Ovary (tissue), 9 donors: ENCODE measurements around the gene INO80. TPM values are rescaled to one million over a fixed set of nuclear protein-coding genes. Genes with fewer than 3 reads are reported as not detected.

Source experiments
- DNase-seq, 5 donors: peaks; one replicate each; pipeline ENCODE4 v3.0.0-alpha.2; 2019 to 2020
- H3K27ac ChIP-seq, 2 donors: fragments of 200-600 bp; one replicate each; pipeline versions ENCODE4 v1.5.1 to v1.8.0; 2019 to 2022
- H3K27me3 ChIP-seq: fragments of 200-600 bp; one replicate; pipeline ENCODE4 v1.8.0; 2022
- H3K36me3 ChIP-seq: fragments of 200-600 bp; sonication (generic); one replicate; pipeline ENCODE4 v1.5.1; 2019
- H3K4me1 ChIP-seq: one replicate; pipeline ENCODE4 v1.8.1; 2013; ENCODE audit warnings: mild to moderate bottlenecking, moderate library complexity; ENCODE audit not compliant: insufficient read depth
- H3K4me3 ChIP-seq: fragments of 200-600 bp; sonication (generic); one replicate; pipeline ENCODE4 v1.5.1; 2017
- H3K9me3 ChIP-seq, 2 donors: fragments of 200-600 bp in 1 of 2; sonication (generic) in 1 of 2; one replicate each; pipeline versions ENCODE4 v1.5.1 to v1.8.1; 2013 to 2019; ENCODE audit warnings: mild to moderate bottlenecking in 1 of 2, moderate library complexity in 1 of 2
- CTCF ChIP-seq, 3 donors: fragments of 450-650 bp in 2 of 3; fragments of 200-600 bp in 1 of 3; IDR thresholded peaks; one replicate each; pipeline versions ENCODE4 v1.5.1 to v1.8.0; 2016 to 2022; ENCODE audit warnings: antibody characterized with exemption in 3 of 3, mild to moderate bottlenecking in 1 of 3
- EP300 ChIP-seq: sonication (generic); formaldehyde crosslinking; IDR thresholded peaks from one replicate; pipeline ENCODE4 v1.6.1; 2017; ENCODE audit warnings: antibody characterized with exemption
- POLR2A ChIP-seq: fragments of 450-650 bp; IDR thresholded peaks from one replicate; pipeline ENCODE4 v1.6.1; 2017; ENCODE audit warnings: antibody characterized with exemption, mild to moderate bottlenecking, moderate library complexity
- WGBS, 3 donors: extraction: QIAGEN DNeasy Blood & Tissue Kit in 1 of 3; methylation state at CpG; one replicate each; pipeline versions ENCODE4 v1.1.5 to v1.1.7; 2013 to 2017; 5-methylcytosine and 5-hydroxymethylcytosine counted together
- intact Hi-C, 4 donors: fragments of 100-400 bp; cut with DNase I; formaldehyde crosslinking; loops; one replicate each; pipeline versions ENCODE4 v1.11.0 to v1.15.1; 2022 to 2023
- polyA plus RNA-seq, 2 donors: library from polyadenylated mRNA; stranded (reverse); fragments of 200-250 nt in 1 of 2; fragments of 350-450 nt in 1 of 2; fragmentation: Illumina TruSeq in 1 of 2; extraction: RNeasy Lipid Tissue Mini Kit (QIAGEN cat#74804) in 1 of 2; gene quantifications; one replicate each; pipeline ENCODE4 v1.2.3, GENCODE V29; 2013 to 2014
- total RNA-seq, 7 donors: library from RNA; depleted of rRNA in 2 of 7; stranded (reverse); fragments of >200 nt in 2 of 7; fragmentation: NEBNext Ultra II Directional in 3 of 7; extraction: Animal tissue kit (Norgen Biotek cat#: 25700) in 3 of 7; gene quantifications; one replicate each; pipeline versions ENCODE4 v1.1.0 to v1.2.4, GENCODE V29; 2016 to 2023
- donor health status: DM: no; HTN: no; CAD: no; lungs with moderate emphysema.
- donor health status: DM: no; HTN: no; CAD: no.
- donor health status: Bipolar disorder and iron deficiency.
- donor health status: DM: yes; HTN: yes; CAD: no.
- donor health status: DM: no; HTN: no; CAD: no.
- donor health status: DM: yes; HTN: yes; CAD: no.

Gene INO80
- total and polyA plus RNA-seq, 9 donors: 12.0 to 36.0 (median 17.3) TPM

DNA sequence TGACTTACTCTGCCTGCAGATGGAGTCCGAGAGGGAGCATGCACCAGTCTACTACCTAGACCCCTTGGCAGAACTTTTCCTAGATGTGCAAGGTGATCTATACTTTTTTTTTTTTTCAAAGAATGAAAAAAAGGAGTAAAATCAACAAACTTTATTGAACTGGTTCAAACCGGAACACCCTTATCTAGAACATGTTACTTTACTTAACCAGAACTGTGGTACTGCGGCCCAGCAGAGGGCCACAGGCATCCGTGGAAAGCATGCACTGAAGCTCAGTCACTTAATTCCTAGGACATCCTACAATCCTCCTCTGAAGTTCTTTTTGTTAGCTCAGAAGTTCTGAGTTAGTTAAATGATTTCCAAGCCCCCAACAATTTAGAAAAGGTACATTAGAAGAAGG is 141.2 kb downstream of the INO80 start:
- TF ChIP-seq CTCF (IDR thresholded peaks at IDR 0.05) (no peak), POLR2A (no peak), EP300 (no peak)
- Histone ChIP-seq H3K4me3 (no peak overlapping the region), H3K4me1 (no peaks in the 10 kb centered on the region), H3K36me3 (no peaks in the 10 kb centered on the region), H3K27me3 (no peaks in the 10 kb centered on the region), H3K27ac (no peak overlapping the region), H3K9me3 (no peaks in the 10 kb centered on the region)
- intact Hi-C loops: no loop called here
- DNase-seq: no peak
- WGBS, 3 donors: 57 to 78% (median 72%) methylated on average over 4 of the region's 4 CpGs

DNA sequence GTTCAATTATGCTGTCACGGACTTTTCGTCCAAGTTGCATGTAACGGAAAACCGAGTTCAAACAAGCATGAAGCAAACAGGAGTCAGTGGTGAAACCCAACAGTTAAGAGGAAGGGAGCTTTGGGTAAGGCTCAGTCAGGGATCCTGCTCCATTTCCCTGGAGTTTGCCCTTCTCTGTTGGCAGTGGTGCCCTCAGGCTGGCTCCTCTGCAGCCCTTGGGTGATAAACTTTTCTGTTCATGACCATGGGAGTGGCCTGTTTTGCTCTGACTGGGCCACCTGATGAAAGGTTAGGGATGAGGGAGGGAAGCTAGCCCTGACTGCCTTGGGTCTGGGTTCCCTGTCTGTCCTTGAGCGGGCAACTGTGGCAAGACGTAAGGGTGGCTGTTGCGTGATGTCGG is 146.7 kb downstream of the INO80 start:
- 88 to 94% (median 94%) methylated on average over 8 of the region's 8 CpGs for WGBS, 3 donors
- intact Hi-C loops: no loop called here

DNA sequence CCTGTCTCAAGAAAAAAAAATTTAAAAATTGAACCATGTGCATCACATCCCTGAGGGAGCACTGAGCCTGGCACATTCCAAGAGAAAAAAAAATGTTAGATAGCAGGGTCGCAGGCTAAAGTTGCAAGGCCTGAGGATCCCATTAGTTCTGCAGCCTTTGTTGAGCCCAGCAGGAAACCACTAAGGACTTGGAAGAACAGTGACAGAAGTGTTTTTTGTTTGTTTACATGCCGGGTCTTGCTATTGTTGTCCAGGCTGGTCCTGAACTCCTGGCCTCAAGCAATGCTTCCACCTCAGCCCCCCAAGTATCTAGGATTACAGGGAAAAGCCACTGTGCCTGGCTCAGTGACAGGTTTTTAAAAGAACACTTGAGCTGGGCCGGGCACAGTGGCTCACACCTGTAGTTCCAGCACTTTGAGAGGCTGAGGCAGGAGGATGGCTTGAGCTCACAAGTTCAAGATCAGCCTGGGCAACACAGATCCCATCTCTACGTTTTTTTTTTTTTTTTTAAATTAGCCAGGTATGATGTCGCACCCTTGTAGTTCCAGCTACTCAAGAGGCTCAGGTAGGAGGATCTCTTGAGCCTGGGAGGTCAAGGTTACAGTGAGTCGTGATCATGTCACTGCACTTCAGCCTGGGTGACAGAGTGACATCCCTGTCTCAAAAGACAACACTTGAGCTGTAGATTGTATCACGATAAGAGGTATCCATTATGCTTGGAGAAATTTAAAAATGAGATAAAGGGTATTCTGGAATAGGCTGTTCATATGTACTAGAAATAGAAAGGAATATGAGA is 147.6 kb downstream of the INO80 start:
- no peaks in the 10 kb centered on the region for H3K9me3 ChIP-seq
- H3K36me3 ChIP-seq: no peaks in the 10 kb centered on the region
- intact Hi-C loops: no loop called here
- no peak for DNase-seq
- H3K27me3 ChIP-seq: no peaks in the 10 kb centered on the region
- H3K4me3 ChIP-seq: no peak overlapping the region
- TF ChIP-seq CTCF (IDR thresholded peaks at IDR 0.05) (no peak), POLR2A (no peak), EP300 (no peak)
- no peak overlapping the region for H3K27ac ChIP-seq
- 70 to 78% (median 76%) methylated on average over 7 of the region's 7 CpGs for WGBS, 3 donors
- H3K4me1 ChIP-seq: peaks cover 8% of the 10 kb centered on the region

More for the DNA sequence above, 146.7 kb downstream of the INO80 start:
- Histone ChIP-seq H3K4me3 (no peak overlapping the region), H3K27me3 (no peaks in the 10 kb centered on the region), H3K4me1 (peaks cover 8% of the 10 kb centered on the region), H3K36me3 (no peaks in the 10 kb centered on the region), H3K9me3 (no peaks in the 10 kb centered on the region), H3K27ac (no peak overlapping the region)
- no peak for TF ChIP-seq CTCF (IDR thresholded peaks at IDR 0.05)
- no peak for TF ChIP-seq EP300
- TF ChIP-seq POLR2A: no peak
- DNase-seq: no peak

DNA sequence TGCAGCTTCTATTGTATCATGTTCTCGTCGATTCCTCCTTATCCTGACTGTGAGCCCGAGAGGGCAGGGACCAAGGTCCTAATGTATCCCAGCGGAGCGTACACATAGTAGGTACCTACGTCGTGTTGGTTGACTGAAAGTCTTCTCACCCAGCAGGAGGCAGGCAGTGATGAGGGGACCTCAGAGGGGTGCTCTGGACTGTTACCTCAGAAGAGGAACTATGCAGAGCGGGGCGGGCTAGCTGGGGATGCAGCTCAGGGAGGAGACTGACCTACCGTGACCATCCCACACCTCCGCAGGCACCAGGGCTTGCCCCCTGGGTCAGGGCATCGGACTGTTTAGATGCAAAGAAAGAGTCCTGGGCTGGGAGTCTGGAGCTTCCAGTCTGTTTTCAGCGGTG is 151.4 kb downstream of the INO80 start:
- WGBS, 3 donors: 81 to 85% (median 83%) methylated on average over 13 of the region's 13 CpGs
- no peak for DNase-seq
- H3K27ac ChIP-seq: no peak overlapping the region
- no peaks in the 10 kb centered on the region for H3K36me3 ChIP-seq
- intact Hi-C loops: no loop called here
- no peaks in the 10 kb centered on the region for H3K9me3 ChIP-seq
- TF ChIP-seq CTCF (IDR thresholded peaks at IDR 0.05) (no peak), EP300 (no peak), POLR2A (no peak)
- H3K27me3 ChIP-seq: no peaks in the 10 kb centered on the region
- no peak overlapping the region for H3K4me3 ChIP-seq
- H3K4me1 ChIP-seq: peaks cover 8% of the 10 kb centered on the region
